ENCODE results near the gene GRXCR1. TPM values are rescaled to one million over a fixed set of nuclear protein-coding genes. Genes with fewer than 3 reads are reported as not detected.

The GRXCR1 gene
- total and polyA plus RNA-seq, 4 donors: not detected

DNA sequence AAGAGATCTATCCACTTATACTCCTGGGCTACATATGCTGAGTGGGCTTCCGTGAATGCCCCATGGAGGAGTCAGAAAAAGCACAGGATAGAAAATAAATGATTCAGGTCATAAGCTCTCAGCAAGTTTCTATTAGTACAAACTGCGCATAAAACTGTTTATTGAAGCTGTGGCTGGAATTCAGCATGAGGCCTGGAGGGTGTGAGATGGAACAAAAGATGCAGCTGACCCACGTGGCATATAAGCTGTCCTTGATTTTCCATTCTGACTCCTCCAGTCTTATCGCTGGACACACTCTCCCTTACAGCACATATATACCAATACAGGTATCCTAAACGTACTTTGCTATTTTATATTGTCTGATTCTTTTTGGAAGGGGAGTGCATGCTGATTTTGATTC lies 17.9 kb downstream of the GRXCR1 start:
- Histone ChIP-seq H3K4me3 (ENCODE audit: low read depth in 1 of 3, low read length in 3 of 3) (no peak overlapping the region), H3K4me1 (ENCODE audit: control insufficient read depth in 4 of 4, insufficient read depth in 4 of 4, low read length in 3 of 4) (no peaks in the 10 kb centered on the region), H3K27me3 (ENCODE audit: control insufficient read depth in 4 of 4, insufficient read depth in 4 of 4, low read length in 3 of 4) (peaks cover 0 to 5% (median 0%) of the 10 kb centered on the region in 4 donors), H3K27ac (ENCODE audit: low read depth in 1 of 2, low read length in 2 of 2) (no peak overlapping the region), H3K9me3 (ENCODE audit: control insufficient read depth in 4 of 4, low read length in 3 of 4) (no peaks in the 10 kb centered on the region), H3K9ac (ENCODE audit: low read depth in 1 of 2, low read length in 2 of 2) (no peak overlapping the region), H3K36me3 (ENCODE audit: control insufficient read depth in 4 of 4, insufficient read depth in 3 of 4, low read depth in 1 of 4, low read length in 3 of 4) (no peaks in the 10 kb centered on the region)
- WGBS: 76% methylated on average over 5 of the region's 5 CpGs
- TF ChIP-seq GABPA (IDR thresholded peaks at IDR 0.05 in 1 of 2, conservative IDR thresholded peaks at IDR 0.05 in 1 of 2): no peak
- TF ChIP-seq TAF1 (conservative IDR thresholded peaks at IDR 0.05): no peak
- no peak for TF ChIP-seq RAD21 (IDR thresholded peaks at IDR 0.05)
- no peak for TF ChIP-seq NR2F2 (IDR thresholded peaks at IDR 0.05)
- TF ChIP-seq YY1 (IDR thresholded peaks at IDR 0.05): no peak
- no peak for TF ChIP-seq SP1 (IDR thresholded peaks at IDR 0.05)
- no peak for TF ChIP-seq JUND (IDR thresholded peaks at IDR 0.05)
- TF ChIP-seq, protein P1, sequence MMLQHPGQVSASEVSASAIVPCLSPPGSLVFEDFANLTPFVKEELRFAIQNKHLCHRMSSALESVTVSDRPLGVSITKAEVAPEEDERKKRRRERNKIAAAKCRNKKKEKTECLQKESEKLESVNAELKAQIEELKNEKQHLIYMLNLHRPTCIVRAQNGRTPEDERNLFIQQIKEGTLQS (IDR thresholded peaks at IDR 0.05): no peak
- no peak for TF ChIP-seq HNF4A (conservative IDR thresholded peaks at IDR 0.05)
- TF ChIP-seq, protein P2, sequence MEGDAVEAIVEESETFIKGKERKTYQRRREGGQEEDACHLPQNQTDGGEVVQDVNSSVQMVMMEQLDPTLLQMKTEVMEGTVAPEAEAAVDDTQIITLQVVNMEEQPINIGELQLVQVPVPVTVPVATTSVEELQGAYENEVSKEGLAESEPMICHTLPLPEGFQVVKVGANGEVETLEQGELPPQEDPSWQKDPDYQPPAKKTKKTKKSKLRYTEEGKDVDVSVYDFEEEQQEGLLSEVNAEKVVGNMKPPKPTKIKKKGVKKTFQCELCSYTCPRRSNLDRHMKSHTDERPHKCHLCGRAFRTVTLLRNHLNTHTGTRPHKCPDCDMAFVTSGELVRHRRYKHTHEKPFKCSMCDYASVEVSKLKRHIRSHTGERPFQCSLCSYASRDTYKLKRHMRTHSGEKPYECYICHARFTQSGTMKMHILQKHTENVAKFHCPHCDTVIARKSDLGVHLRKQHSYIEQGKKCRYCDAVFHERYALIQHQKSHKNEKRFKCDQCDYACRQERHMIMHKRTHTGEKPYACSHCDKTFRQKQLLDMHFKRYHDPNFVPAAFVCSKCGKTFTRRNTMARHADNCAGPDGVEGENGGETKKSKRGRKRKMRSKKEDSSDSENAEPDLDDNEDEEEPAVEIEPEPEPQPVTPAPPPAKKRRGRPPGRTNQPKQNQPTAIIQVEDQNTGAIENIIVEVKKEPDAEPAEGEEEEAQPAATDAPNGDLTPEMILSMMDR (IDR thresholded peaks at IDR 0.05; ENCODE audit: low read depth, low read length, missing input control): no peak
- TF ChIP-seq, protein P3, sequence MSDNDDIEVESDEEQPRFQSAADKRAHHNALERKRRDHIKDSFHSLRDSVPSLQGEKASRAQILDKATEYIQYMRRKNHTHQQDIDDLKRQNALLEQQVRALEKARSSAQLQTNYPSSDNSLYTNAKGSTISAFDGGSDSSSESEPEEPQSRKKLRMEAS (IDR thresholded peaks at IDR 0.05): no peak
- TF ChIP-seq EGR1 (IDR thresholded peaks at IDR 0.05; ENCODE audit: low read depth in 2 of 2): no peak
- TF ChIP-seq FOXA2 (IDR thresholded peaks at IDR 0.05): no peak
- no peak for TF ChIP-seq REST (IDR thresholded peaks at IDR 0.05)
- TF ChIP-seq HNF4G (IDR thresholded peaks at IDR 0.05): no peak
- no peak for DNase-seq (ENCODE audit: low spot score)

DNA sequence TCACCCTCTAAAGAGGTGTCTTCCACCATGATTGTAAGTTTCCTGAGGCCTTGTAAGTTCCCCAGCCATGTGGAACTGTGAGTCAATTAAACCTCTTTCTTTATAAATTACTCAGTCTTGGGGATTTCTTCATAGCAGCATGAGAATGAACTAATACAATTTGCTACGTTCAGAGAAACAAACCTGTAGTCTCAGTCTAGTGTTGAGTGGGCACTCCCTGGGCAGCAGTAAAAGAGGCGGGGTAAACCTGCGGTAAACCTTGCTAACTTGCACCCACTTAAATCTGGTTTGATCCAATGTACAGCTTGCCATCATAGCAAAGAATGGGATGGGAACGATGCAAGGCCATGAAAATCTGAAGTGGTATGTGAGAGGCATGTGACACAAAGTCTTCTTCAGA lies 22.4 kb downstream of the GRXCR1 start:
- no peak overlapping the region for H3K9ac ChIP-seq (ENCODE audit: low read depth in 1 of 2, low read length in 2 of 2)
- no peak overlapping the region for H3K27ac ChIP-seq (ENCODE audit: low read depth in 1 of 2, low read length in 2 of 2)
- no peak for DNase-seq (ENCODE audit: low spot score)
- no peaks in the 10 kb centered on the region for H3K36me3 ChIP-seq (ENCODE audit: control insufficient read depth in 4 of 4, insufficient read depth in 3 of 4, low read depth in 1 of 4, low read length in 3 of 4)
- no peaks in the 10 kb centered on the region for H3K27me3 ChIP-seq (ENCODE audit: control insufficient read depth in 4 of 4, insufficient read depth in 4 of 4, low read length in 3 of 4)
- no peak overlapping the region for H3K4me3 ChIP-seq (ENCODE audit: low read depth in 1 of 3, low read length in 3 of 3)
- H3K4me1 ChIP-seq (ENCODE audit: control insufficient read depth in 4 of 4, insufficient read depth in 4 of 4, low read length in 3 of 4): no peaks in the 10 kb centered on the region
- 73% methylated on average over 4 of the region's 4 CpGs for WGBS
- H3K9me3 ChIP-seq (ENCODE audit: control insufficient read depth in 4 of 4, low read length in 3 of 4): peaks cover 0 to 2% (median 0%) of the 10 kb centered on the region in 4 donors
- TF ChIP-seq, protein P3 (IDR thresholded peaks at IDR 0.05): no peak
- TF ChIP-seq HNF4G (IDR thresholded peaks at IDR 0.05): no peak
- no peak for TF ChIP-seq TAF1 (conservative IDR thresholded peaks at IDR 0.05)
- no peak for TF ChIP-seq HNF4A (conservative IDR thresholded peaks at IDR 0.05)
- no peak for TF ChIP-seq FOXA1 (IDR thresholded peaks at IDR 0.05)
- no peak for TF ChIP-seq EGR1 (IDR thresholded peaks at IDR 0.05; ENCODE audit: low read depth in 2 of 2)
- TF ChIP-seq, protein P2 (IDR thresholded peaks at IDR 0.05; ENCODE audit: low read depth, low read length, missing input control): no peak
- TF ChIP-seq REST (IDR thresholded peaks at IDR 0.05): no peak
- no peak for TF ChIP-seq GABPA (IDR thresholded peaks at IDR 0.05 in 1 of 2, conservative IDR thresholded peaks at IDR 0.05 in 1 of 2)
- TF ChIP-seq RXRA (IDR thresholded peaks at IDR 0.05): no peak
- TF ChIP-seq JUND (IDR thresholded peaks at IDR 0.05): no peak
- no peak for TF ChIP-seq YY1 (IDR thresholded peaks at IDR 0.05)
- TF ChIP-seq SP1 (IDR thresholded peaks at IDR 0.05): no peak
- TF ChIP-seq, protein P1 (IDR thresholded peaks at IDR 0.05): no peak

Measured in liver (tissue), 9 donors.